Thyroid gland (tissue), 4 donors: ENCODE results near the gene RAD9B. TPM values are rescaled to one million over a fixed set of nuclear protein-coding genes. Genes with fewer than 3 reads are reported as not detected.

Source experiments
- DNase-seq, 2 donors: peaks; one replicate each; pipeline ENCODE4 v3.0.0-alpha.2; 2019
- H3K27ac ChIP-seq, 3 donors: fragments of 200-600 bp; sonication (generic); 1 replicate in 2 of 3; 2 replicates in 1 of 3; pipeline ENCODE4 v1.5.1; 2016 to 2019; ENCODE audit warnings: mild to moderate bottlenecking in 1 of 3, moderate library complexity in 1 of 3
- H3K27me3 ChIP-seq: fragments of 200-600 bp; sonication (generic); one replicate; pipeline ENCODE4 v1.5.1; 2019
- H3K36me3 ChIP-seq, 2 donors: fragments of 200-600 bp; sonication (generic); one replicate each; pipeline ENCODE4 v1.5.1; 2016 to 2019
- H3K4me1 ChIP-seq, 2 donors: fragments of 200-600 bp; sonication (generic); one replicate each; pipeline ENCODE4 v1.5.1; 2017 to 2019
- H3K4me3 ChIP-seq, 3 donors: fragments of 200-600 bp; sonication (generic); replicated peaks in 1 of 3; 1 replicate in 2 of 3; 2 replicates in 1 of 3; pipeline ENCODE4 v1.5.1; 2016; ENCODE audit warnings: mild to moderate bottlenecking in 1 of 3
- H3K9me3 ChIP-seq: fragments of 200-600 bp; sonication (generic); one replicate; pipeline ENCODE4 v1.5.1; 2017
- POLR2A ChIP-seq, 2 donors: fragments of 450-650 bp; IDR thresholded peaks; one replicate each; pipeline ENCODE4 v1.6.1; 2017; ENCODE audit warnings: antibody characterized with exemption in 2 of 2, mild to moderate bottlenecking in 2 of 2, moderate library complexity in 1 of 2
- WGBS, 2 donors: methylation state at CpG; one replicate each; pipeline ENCODE4 v1.1.5; 2017; 5-methylcytosine and 5-hydroxymethylcytosine counted together
- intact Hi-C: fragments of 100-400 bp; cut with DNase I; formaldehyde crosslinking; loops from one replicate; pipeline ENCODE4 v1.15.1; 2023
- total RNA-seq, 4 donors: library from RNA; depleted of rRNA; stranded (reverse); fragments of >200 nt; gene quantifications; one replicate each; pipeline ENCODE4 v1.2.3, GENCODE V29; 2016
- TF ChIP-seq, protein P1 (sequence below), 6 experiments: fragments of 200-600 bp in 3 of 6; fragments of 450-650 bp in 3 of 6; sonication (generic) in 3 of 6; IDR thresholded peaks; one replicate each; pipeline ENCODE4 v1.5.1; 2016 to 2019; ENCODE audit warnings: antibody characterized with exemption in 6 of 6, mild to moderate bottlenecking in 2 of 6, inconsistent platforms in 1 of 6, moderate library complexity in 1 of 6

RAD9B gene
- total RNA-seq, 4 donors from 2014 or later = 0.40 to 0.45 TPM; not detected in 2

DNA sequence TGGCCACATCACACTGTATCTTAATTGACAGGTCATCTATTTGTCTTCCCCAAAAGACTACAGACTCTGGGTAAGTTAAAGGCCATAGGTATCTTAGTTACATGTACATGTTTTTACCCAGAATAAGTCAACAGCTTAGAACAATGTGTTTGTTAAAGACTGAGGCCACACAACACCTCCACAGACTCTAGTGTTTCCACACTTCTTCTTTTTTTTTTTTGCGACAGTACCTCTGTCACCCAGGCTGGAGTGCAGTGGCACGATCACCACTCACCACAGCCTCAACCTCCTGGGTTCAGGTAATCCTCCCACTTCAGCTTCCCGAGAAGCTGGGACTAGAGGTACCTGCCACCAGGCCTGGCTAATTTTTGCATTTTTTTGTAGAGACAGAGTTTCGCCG, 35.3 kb upstream of the RAD9B start:
- Histone ChIP-seq H3K27ac (no peak overlapping the region), H3K27me3 (no peaks in the 10 kb centered on the region), H3K4me1 (peaks cover 20 to 21% of the 10 kb centered on the region in 2 donors), H3K4me3 (no peak overlapping the region), H3K9me3 (no peaks in the 10 kb centered on the region), H3K36me3 (peaks cover 0 to 6% of the 10 kb centered on the region in 2 donors)
- no peak for TF ChIP-seq POLR2A (IDR thresholded peaks at IDR 0.05)
- TF ChIP-seq, protein P1, sequence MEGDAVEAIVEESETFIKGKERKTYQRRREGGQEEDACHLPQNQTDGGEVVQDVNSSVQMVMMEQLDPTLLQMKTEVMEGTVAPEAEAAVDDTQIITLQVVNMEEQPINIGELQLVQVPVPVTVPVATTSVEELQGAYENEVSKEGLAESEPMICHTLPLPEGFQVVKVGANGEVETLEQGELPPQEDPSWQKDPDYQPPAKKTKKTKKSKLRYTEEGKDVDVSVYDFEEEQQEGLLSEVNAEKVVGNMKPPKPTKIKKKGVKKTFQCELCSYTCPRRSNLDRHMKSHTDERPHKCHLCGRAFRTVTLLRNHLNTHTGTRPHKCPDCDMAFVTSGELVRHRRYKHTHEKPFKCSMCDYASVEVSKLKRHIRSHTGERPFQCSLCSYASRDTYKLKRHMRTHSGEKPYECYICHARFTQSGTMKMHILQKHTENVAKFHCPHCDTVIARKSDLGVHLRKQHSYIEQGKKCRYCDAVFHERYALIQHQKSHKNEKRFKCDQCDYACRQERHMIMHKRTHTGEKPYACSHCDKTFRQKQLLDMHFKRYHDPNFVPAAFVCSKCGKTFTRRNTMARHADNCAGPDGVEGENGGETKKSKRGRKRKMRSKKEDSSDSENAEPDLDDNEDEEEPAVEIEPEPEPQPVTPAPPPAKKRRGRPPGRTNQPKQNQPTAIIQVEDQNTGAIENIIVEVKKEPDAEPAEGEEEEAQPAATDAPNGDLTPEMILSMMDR (IDR thresholded peaks at IDR 0.05) = no peak
- 59 to 62% methylated on average over 5 of the region's 5 CpGs for WGBS, 2 donors
- intact Hi-C loops = loop anchor here (5.0 kb wide), 2 partner anchors 36 to 136 kb away; partner anchors contain the start of genes RAD9B and VPS29
- DNase-seq = no peak

DNA sequence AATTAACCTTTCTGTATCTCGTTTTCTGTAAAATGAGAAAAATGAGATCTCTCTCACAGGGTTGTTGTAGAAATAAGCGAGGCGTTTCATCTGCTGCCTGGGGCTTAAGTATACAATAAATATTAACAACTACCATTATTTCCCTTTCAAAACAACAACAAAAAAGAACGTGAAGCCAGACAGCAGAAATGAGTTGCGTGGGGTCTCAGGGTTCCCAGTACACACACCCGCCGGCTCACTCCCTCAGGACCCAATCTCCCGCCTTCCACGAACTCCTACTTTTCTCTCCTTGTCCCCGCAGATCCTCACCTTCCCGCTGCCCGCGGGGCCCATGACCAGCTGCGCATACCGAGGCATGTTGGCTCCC, 34.3 kb upstream of the RAD9B start:
- H3K4me1 ChIP-seq = peaks cover 20 to 21% of the 10 kb centered on the region in 2 donors
- peak overlapping the region; percentile 79 to 90 (median 84) for H3K4me3 ChIP-seq
- DNase-seq = no peak
- H3K9me3 ChIP-seq = no peaks in the 10 kb centered on the region
- H3K27me3 ChIP-seq = no peaks in the 10 kb centered on the region
- 0 to 1% methylated on average over 15 of the region's 15 CpGs for WGBS, 2 donors
- H3K27ac ChIP-seq = peak overlapping the region in 2 of 3 donors; percentile 27 to 94
- TF ChIP-seq POLR2A (IDR thresholded peaks at IDR 0.05) = no peak
- TF ChIP-seq, protein P1 (IDR thresholded peaks at IDR 0.05) = no peak
- H3K36me3 ChIP-seq = peaks cover 0 to 3% of the 10 kb centered on the region in 2 donors
- intact Hi-C loops = loop anchor here (5.0 kb wide), 2 partner anchors 34 to 134 kb away; partner anchors contain the start of genes RAD9B and VPS29

DNA sequence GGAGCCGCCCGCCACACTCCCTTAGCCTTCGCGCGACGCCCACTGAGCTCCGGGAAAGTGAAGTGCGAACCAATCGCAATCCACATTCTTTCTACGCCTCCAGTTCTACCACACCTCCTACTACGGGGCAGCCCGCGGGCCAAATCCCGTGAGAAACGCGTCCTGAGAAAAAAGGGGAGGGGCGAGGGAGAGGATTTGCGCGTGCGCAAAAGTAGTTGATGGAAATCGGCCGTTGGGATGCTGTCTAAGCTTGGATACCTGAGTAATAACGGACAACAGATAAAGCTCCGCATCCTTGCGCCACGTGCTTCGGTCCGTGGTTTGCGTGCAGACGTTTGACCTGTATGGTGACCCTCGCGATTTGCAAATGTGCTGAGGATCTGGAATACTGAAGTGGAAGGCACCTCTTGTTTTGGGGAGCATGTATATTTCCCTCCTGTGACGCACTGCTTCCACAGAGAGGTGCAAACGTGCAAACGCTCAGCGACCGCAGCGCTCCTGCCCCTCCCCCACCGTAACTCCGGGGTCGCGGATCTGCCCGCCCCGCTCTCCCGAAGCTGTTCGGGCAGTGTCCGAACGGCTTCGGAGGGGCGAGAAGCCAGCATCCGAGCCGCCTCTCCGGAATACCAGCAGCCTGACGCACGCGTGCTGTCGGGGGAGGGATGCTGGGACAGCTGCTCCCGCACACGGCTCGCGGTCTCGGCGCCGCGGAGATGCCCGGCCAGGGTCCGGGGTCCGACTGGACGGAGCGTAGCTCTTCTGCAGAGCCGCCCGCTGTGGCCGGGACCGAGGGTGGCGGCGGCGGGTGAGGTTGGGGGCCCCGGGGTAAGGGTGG, 33.7 kb upstream of the RAD9B start, which contains the start of the genes FAM216A and GPN3:
Gene FAM216A (plus strand): TSS at position 632 of the 835 bp plus-strand sequence. CDS start 31 bp downstream, at position 663.
Gene GPN3 (minus strand): TSS at position 44 of the 835 bp plus-strand sequence. CDS start 54 bp downstream, outside the sequence.
- intact Hi-C loops = loop anchor here (5.0 kb wide), 2 partner anchors 34 to 134 kb away; partner anchors contain the start of genes RAD9B and VPS29

DNA sequence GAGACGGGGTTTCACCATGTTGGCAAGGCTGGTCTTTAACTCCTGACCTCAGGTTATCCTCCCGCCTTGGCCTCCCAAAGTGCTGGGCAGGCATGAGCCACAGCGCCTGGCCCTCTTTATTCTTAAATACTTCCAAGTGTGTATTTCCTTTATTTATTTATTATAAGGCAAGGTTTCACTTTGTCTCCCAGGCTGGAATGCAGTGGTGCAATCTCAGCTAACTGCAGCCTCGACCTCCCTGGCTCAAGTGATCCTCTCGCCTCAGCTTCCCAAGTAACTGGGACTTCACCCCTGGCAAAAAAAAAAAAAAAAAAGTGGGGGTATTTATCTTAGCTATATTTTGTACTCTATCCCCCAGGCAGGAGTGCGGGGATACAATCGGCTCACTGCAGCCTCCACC, 26.7 kb upstream of the RAD9B start:
- H3K27me3 ChIP-seq = no peaks in the 10 kb centered on the region
- no peak overlapping the region for H3K4me3 ChIP-seq
- no peak for DNase-seq
- H3K27ac ChIP-seq = no peak overlapping the region
- TF ChIP-seq, protein P1 (IDR thresholded peaks at IDR 0.05) = no peak
- TF ChIP-seq POLR2A (IDR thresholded peaks at IDR 0.05) = no peak
- no peaks in the 10 kb centered on the region for H3K9me3 ChIP-seq
- intact Hi-C loops = no loop called here
- no peaks in the 10 kb centered on the region for H3K36me3 ChIP-seq
- 94 to 95% methylated on average over 7 of the region's 7 CpGs for WGBS, 2 donors
- H3K4me1 ChIP-seq = no peaks in the 10 kb centered on the region

More for the DNA sequence above, 33.7 kb upstream of the RAD9B start, which contains the start of the genes FAM216A and GPN3:
- peak; percentile 96 to 98 for DNase-seq
- peak within 1 kb of the TSS; percentile 70 to 94 (median 73) for H3K27ac ChIP-seq
- peak in 1 of 2 donors; percentile 82 for TF ChIP-seq POLR2A (IDR thresholded peaks at IDR 0.05)
- TF ChIP-seq, protein P1 (IDR thresholded peaks at IDR 0.05) = no peak
- H3K36me3 ChIP-seq = peaks cover 0 to 3% of the 10 kb centered on the region in 2 donors
- 0 to 1% methylated on average over 34 to 58 of the region's 78 CpGs for WGBS, 2 donors
- no peaks in the 10 kb centered on the region for H3K9me3 ChIP-seq
- H3K4me1 ChIP-seq = peaks cover 20 to 21% of the 10 kb centered on the region in 2 donors
- H3K27me3 ChIP-seq = no peaks in the 10 kb centered on the region
- H3K4me3 ChIP-seq = peak within 1 kb of the TSS; percentile 79 to 90 (median 84)
